Smooth muscle cell (in vitro differentiated cells): Measurements from ENCODE around the gene C1orf74. TPM values are rescaled to one million over a fixed set of nuclear protein-coding genes. Genes with fewer than 3 reads are reported as not detected.

Experiments used
- DNase-seq: peaks from one replicate; lab custom pipeline; 2025; ENCODE audit not compliant: unreplicated experiment; lab: John Stamatoyannopoulos, UW
- H2AFZ ChIP-seq: fragments of 200-600 bp; sonication (generic); 2 replicates; pipeline ENCODE4 v1.6.0; 2016; ENCODE audit warnings: antibody characterized with exemption, low read depth, mild to moderate bottlenecking
- H3F3A ChIP-seq: fragments of 200-600 bp; sonication (generic); 2 replicates; pipeline ENCODE4 v1.6.0; 2017; ENCODE audit warnings: antibody characterized with exemption, low read depth
- H3K27ac ChIP-seq: fragments of 200-600 bp; sonication (generic); 2 replicates; pipeline ENCODE4 v1.5.1; 2016; ENCODE audit warnings: low read depth, mild to moderate bottlenecking
- H3K27me3 ChIP-seq: fragments of 200-600 bp; sonication (generic); 2 replicates; pipeline ENCODE4 v1.6.1; 2016; ENCODE audit warnings: low read depth, mild to moderate bottlenecking
- H3K36me3 ChIP-seq: fragments of 200-600 bp; sonication (generic); 2 replicates; pipeline ENCODE4 v1.5.1; 2016; ENCODE audit warnings: low read depth
- H3K4me1 ChIP-seq: fragments of 200-600 bp; sonication (generic); 2 replicates; pipeline ENCODE4 v1.5.1; 2016; ENCODE audit warnings: low read depth
- H3K4me2 ChIP-seq: fragments of 200-600 bp; sonication (generic); 2 replicates; pipeline ENCODE4 v1.6.0; 2016; ENCODE audit warnings: mild to moderate bottlenecking
- H3K4me3 ChIP-seq: fragments of 200-600 bp; sonication (generic); 2 replicates; pipeline ENCODE4 v1.5.1; 2016; ENCODE audit warnings: mild to moderate bottlenecking
- H3K79me2 ChIP-seq: fragments of 200-600 bp; sonication (generic); 2 replicates; pipeline ENCODE4 v1.6.0; 2016; ENCODE audit warnings: low read depth, mild to moderate bottlenecking
- H3K9ac ChIP-seq: fragments of 200-600 bp; sonication (generic); 2 replicates; pipeline ENCODE4 v1.6.0; 2016; ENCODE audit warnings: low read depth
- H3K9me3 ChIP-seq: fragments of 200-600 bp; sonication (generic); replicated peaks from 2 replicates; pipeline ENCODE4 v1.5.1; 2016; ENCODE audit warnings: low read depth
- H4K20me1 ChIP-seq: fragments of 200-600 bp; sonication (generic); 2 replicates; pipeline ENCODE4 v1.6.0; 2016; ENCODE audit warnings: low read depth
- CTCF ChIP-seq: fragments of 200-600 bp; sonication (generic); IDR thresholded peaks from 2 replicates; pipeline ENCODE4 v1.5.1; 2017; ENCODE audit warnings: borderline replicate concordance, mild to moderate bottlenecking, antibody characterized with exemption; ENCODE audit not compliant: insufficient read depth, poor library complexity, severe bottlenecking
- WGBS: methylation state at CpG from one replicate; pipeline ENCODE4 v1.1.7; 2016; ENCODE audit warnings: low lambda C conversion rate; 5-methylcytosine and 5-hydroxymethylcytosine counted together
- polyA plus RNA-seq: library from polyadenylated mRNA; unstranded; fragments of >200 nt; fragmentation: Nextera tagmentation; extraction: Ambion mirVana; gene quantifications from 2 replicates; pipeline ENCODE4 v1.2.1, GENCODE V29; 2016
- total RNA-seq: library from RNA; depleted of rRNA; stranded (reverse); fragments of >200 nt; gene quantifications from 2 replicates; pipeline ENCODE4 v1.2.3, GENCODE V29; 2014

Gene C1orf74
- total RNA-seq (5.0 and 10.6 TPM in 2 replicates), polyA plus RNA-seq (1.0 and 3.8 TPM in 2 replicates)

GRCh38 chr1:209784265-209785169 is at the start of gene C1orf74:
C1orf74 (minus strand) TSS chr1:209784559; CDS start chr1:209783634, 925 bp downstream.
- Histone ChIP-seq H3K79me2 (no peaks in the 10 kb centered on the region), H3K4me1 (peaks cover 6% of the 10 kb centered on the region), H3K27me3 (no peaks in the 10 kb centered on the region), H3K27ac (peak within 1 kb of the TSS; percentile 84), H2AFZ (peak within 1 kb of the TSS; percentile 97), H3K36me3 (no peaks in the 10 kb centered on the region), H3K9me3 (no peaks in the 10 kb centered on the region), H3K4me2 (peak within 1 kb of the TSS; percentile 93), H3K9ac (peak within 1 kb of the TSS; percentile 86), H4K20me1 (no peaks in the 10 kb centered on the region), H3F3A (peaks cover 6% of the 10 kb centered on the region), H3K4me3 (peak within 1 kb of the TSS; percentile 87)
- TF ChIP-seq CTCF = no peak
- 5% methylated on average over 48 of the region's 48 CpGs for WGBS
- peak; percentile 95 for DNase-seq

DNA sequence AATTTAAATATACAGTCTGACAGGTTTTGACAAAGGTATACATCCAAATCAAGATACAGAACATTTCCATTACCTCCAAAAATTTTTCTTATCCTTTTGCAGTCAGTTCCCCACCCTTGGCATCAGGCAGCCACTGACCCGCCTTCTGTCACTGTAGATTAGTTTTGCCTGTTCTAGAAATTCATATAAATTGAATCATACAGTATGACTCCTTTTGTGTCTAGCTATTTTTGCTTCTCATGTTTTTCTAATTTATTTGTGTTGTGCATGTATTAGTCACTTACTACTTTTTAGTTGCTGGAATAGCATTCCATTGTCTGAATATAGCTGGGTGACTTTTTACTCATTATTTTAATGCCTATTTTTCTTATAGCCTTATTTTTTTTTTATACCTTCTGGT is 47.3 kb upstream of the C1orf74 start:
- no peaks in the 10 kb centered on the region for H3K9me3 ChIP-seq
- WGBS = 100% methylated on average over 1 of the region's 1 CpG
- H3K79me2 ChIP-seq = peaks cover 6% of the 10 kb centered on the region
- no peak overlapping the region for H3K4me2 ChIP-seq
- no peaks in the 10 kb centered on the region for H4K20me1 ChIP-seq
- no peak overlapping the region for H2AFZ ChIP-seq
- no peaks in the 10 kb centered on the region for H3K27me3 ChIP-seq
- no peak overlapping the region for H3K9ac ChIP-seq
- H3K27ac ChIP-seq = no peak overlapping the region
- peaks cover 6% of the 10 kb centered on the region for H3K36me3 ChIP-seq
- no peak for TF ChIP-seq CTCF
- DNase-seq = no peak
- H3K4me1 ChIP-seq = no peaks in the 10 kb centered on the region
- H3F3A ChIP-seq = no peaks in the 10 kb centered on the region
- H3K4me3 ChIP-seq = no peak overlapping the region

- Histone ChIP-seq H3K27ac (no peak overlapping the region), H3K4me2 (no peak overlapping the region), H3K9me3 (no peaks in the 10 kb centered on the region), H2AFZ (no peak overlapping the region), H3K9ac (no peak overlapping the region), H3K36me3 (peaks cover 6% of the 10 kb centered on the region), H3K79me2 (peaks cover 6% of the 10 kb centered on the region), H3F3A (no peaks in the 10 kb centered on the region), H3K4me3 (no peak overlapping the region), H3K4me1 (no peaks in the 10 kb centered on the region), H3K27me3 (no peaks in the 10 kb centered on the region), H4K20me1 (no peaks in the 10 kb centered on the region)
- no peak for DNase-seq
- no peak for TF ChIP-seq CTCF
- WGBS = 95% methylated on average over 3 of the region's 3 CpGs
These were observed 46.4 kb upstream of the C1orf74 start for GRCh38 chr1:209830722-209831121.
